Loucy (cell line): ENCODE results near the gene C1orf159.

Source experiments
- EZH2phosphoT487 ChIP-seq: fragments of 200-600 bp; IDR thresholded peaks from 2 replicates; pipeline ENCODE4 v1.6.1; 2018; ENCODE audit warnings: antibody characterized with exemption, mild to moderate bottlenecking, moderate library complexity, borderline replicate concordance
- TF ChIP-seq, protein P1 (sequence below): fragments of 200-600 bp; sonication (generic); conservative IDR thresholded peaks from 2 replicates; pipeline ENCODE4 v1.5.1; 2014; ENCODE audit warnings: mild to moderate bottlenecking, antibody characterized with exemption, low read length

DNA sequence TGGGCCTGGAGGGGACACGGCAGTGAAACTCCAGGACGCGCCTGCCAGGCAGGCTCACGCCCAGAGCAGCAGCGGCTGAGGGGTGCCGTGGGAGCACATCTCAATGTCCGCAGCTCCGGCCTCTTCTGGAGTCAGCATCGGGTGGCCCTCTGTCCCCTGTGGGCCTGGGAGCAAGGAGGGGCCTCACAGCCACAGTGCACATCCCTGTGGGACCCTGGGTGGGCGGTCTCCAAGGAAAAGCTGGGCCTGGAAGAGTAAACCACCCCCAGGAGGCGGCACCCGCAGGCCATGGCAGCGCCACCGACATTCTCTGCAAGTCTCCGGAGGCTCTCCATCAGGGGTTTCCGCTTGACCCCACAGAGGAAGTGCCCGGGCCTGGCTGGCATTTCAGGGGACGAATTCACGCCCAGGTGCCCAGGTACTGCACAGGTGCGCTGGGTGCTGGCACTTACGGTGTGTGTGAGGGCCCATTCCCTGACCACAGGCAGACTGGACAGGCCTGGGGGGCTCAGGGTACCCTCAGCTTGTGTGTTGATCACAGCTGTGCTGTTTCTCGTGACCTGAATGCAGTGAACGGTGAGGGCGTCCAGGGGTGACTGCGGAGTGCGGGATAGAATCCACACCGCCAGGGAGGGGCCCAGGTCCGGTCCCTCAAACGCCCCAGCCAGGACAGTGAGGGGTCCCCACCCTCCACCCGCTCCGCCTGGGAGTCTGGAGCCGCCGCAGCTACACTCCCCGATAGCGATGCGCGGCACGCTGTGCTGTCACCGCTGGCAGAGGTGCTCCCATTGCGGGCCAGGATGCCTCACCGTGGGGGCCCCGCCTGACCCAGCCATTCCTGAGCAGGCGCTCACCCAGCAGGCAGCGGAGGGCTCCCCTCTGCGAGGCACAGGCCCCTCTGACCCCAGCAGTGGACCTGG is 25.2 kb downstream of the C1orf159 start:
- TF ChIP-seq, protein P1, sequence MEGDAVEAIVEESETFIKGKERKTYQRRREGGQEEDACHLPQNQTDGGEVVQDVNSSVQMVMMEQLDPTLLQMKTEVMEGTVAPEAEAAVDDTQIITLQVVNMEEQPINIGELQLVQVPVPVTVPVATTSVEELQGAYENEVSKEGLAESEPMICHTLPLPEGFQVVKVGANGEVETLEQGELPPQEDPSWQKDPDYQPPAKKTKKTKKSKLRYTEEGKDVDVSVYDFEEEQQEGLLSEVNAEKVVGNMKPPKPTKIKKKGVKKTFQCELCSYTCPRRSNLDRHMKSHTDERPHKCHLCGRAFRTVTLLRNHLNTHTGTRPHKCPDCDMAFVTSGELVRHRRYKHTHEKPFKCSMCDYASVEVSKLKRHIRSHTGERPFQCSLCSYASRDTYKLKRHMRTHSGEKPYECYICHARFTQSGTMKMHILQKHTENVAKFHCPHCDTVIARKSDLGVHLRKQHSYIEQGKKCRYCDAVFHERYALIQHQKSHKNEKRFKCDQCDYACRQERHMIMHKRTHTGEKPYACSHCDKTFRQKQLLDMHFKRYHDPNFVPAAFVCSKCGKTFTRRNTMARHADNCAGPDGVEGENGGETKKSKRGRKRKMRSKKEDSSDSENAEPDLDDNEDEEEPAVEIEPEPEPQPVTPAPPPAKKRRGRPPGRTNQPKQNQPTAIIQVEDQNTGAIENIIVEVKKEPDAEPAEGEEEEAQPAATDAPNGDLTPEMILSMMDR = no peak
- TF ChIP-seq EZH2phosphoT487 = no peak
